Stimulated activated naive CD8-positive, alpha-beta T cell treated with anti-CD3 and anti-CD28 coated beads, Interleukin-15, Interleukin-2, amounts not matched to agents 100 ng/mL and 50 ng/mL, for 24 hours (primary cell): ENCODE measurements around the gene MAST4.

Experiments
- H3K27ac Mint-ChIP-seq: one replicate; pipeline ENCODE4 v1.8.0; 2021; ENCODE audit warnings: mild to moderate bottlenecking, mixed read lengths
- H3K27me3 Mint-ChIP-seq: one replicate; pipeline ENCODE4 v1.8.0; 2021; ENCODE audit warnings: mixed read lengths
- H3K36me3 Mint-ChIP-seq: one replicate; pipeline ENCODE4 v1.8.0; 2021; ENCODE audit warnings: low read depth, mixed read lengths
- H3K4me1 Mint-ChIP-seq: one replicate; pipeline ENCODE4 v1.8.0; 2021; ENCODE audit warnings: low read depth, mixed read lengths
- H3K4me3 Mint-ChIP-seq: one replicate; pipeline ENCODE4 v1.8.0; 2021; ENCODE audit warnings: mild to moderate bottlenecking, mixed read lengths
- H3K9me3 Mint-ChIP-seq: one replicate; pipeline ENCODE4 v1.8.0; 2021; ENCODE audit warnings: mixed read lengths

MAST4 gene

DNA sequence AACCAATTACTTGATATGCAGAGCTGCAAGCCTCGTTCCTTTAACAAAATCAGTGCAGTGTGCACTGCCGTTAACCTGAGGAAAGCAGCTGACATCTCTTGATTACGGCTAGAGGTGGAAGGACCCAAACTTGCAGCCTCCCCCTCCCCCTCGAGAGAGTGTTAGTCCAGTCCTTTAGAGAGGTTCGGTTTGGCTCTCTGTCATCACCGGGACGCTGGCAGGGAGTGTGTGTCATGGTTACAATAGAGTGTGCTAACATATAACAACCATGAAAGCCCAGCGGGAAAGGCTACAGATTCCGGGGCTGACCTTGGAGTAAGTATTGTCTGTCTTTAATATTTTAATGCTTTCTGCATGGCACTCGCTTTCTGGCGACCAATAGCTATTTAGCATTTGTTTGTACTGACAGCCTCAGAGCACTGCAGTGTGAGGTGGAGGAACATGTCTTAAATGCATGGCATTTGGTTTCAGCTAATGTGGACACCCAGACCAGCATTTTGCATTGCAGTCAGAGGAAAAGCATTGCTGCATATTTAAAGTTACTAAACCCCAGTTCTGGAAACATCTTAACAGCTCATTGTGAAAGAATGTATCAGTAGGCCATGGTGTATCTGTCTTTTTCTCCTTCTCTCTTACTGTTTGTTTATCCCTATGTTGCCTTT is 362.9 kb downstream of the MAST4 start:
- Mint-ChIP-seq H3K27me3 (peaks cover 7% of the 10 kb centered on the region), H3K36me3 (no peaks in the 10 kb centered on the region), H3K27ac (no peak overlapping the region), H3K4me1 (no peaks in the 10 kb centered on the region), H3K9me3 (no peaks in the 10 kb centered on the region), H3K4me3 (no peak overlapping the region)

- Mint-ChIP-seq H3K27ac (no peak overlapping the region), H3K27me3 (peaks cover 7% of the 10 kb centered on the region), H3K4me1 (no peaks in the 10 kb centered on the region), H3K36me3 (no peaks in the 10 kb centered on the region), H3K4me3 (no peak overlapping the region), H3K9me3 (no peaks in the 10 kb centered on the region)
These were observed 363.5 kb downstream of the MAST4 start for GRCh38 chr5:66959653-66960052.

GRCh38 chr5:66960369-66961137 is 364.4 kb downstream of the MAST4 start:
- Mint-ChIP-seq H3K36me3 (no peaks in the 10 kb centered on the region), H3K4me1 (no peaks in the 10 kb centered on the region), H3K27me3 (peaks cover 7% of the 10 kb centered on the region), H3K4me3 (no peak overlapping the region), H3K27ac (no peak overlapping the region), H3K9me3 (no peaks in the 10 kb centered on the region)

DNA sequence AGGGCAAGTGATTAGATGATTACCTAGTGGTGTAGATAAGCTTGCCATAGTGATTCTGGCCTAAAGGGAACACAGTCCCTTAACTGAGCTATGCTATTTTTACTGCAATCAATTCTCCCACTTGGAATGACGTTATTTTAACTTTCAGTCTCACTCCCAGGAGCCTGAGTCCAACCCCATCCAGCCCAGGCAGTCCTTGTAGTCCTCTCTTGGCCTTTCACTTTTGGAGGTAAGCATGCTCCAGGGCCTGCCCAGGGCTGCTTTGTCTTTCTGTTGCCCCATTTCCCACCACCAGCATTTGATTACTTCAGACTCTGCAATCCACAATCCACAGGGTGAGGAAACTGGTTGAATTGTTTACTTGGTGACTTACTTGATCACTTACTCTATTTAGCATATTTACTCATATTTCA is 367.4 kb downstream of the MAST4 start:
- peaks cover 7% of the 10 kb centered on the region for H3K27me3 Mint-ChIP-seq
- H3K4me1 Mint-ChIP-seq = no peaks in the 10 kb centered on the region
- H3K4me3 Mint-ChIP-seq = no peak overlapping the region
- H3K36me3 Mint-ChIP-seq = no peaks in the 10 kb centered on the region
- no peaks in the 10 kb centered on the region for H3K9me3 Mint-ChIP-seq
- H3K27ac Mint-ChIP-seq = no peak overlapping the region

DNA sequence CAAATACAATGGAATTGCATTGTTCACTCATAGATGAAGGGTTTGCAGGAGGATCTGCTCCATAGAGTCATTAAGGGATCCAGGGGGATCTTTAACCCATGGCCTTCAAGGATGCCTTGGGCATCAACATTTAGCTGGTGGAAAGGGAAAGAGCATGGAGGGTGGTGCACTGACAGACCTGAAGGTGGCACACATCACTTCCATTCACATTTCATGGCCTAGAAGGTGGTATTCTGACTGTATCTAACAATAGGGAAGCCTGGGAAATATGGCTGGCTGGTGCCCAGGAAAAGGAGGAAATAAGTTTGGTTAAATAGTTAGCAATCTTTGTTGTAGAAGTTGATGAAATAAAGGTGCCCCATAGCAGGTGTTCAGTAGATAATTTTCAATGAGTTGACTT is 370.2 kb downstream of the MAST4 start:
- Mint-ChIP-seq H3K4me3 (no peak overlapping the region), H3K27ac (no peak overlapping the region), H3K4me1 (no peaks in the 10 kb centered on the region)

DNA sequence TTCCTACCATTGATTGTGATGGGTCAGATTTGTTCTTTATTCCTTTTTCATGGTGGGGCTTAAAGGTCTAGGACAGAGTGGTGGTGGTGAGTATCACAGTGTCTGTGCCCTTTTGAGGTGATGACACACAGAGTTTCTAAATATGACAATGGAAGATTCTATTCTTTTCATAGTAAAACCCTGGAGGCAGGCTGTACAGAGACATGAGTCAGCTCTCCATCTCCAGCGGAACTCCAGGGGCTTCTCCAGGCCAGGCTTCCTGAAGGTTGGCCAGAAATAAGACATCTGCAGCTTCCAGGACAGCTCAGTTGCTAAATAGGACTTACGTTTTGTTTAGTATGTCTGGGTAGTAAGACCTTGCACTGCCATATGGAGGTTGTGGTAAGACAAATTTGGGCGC is 370.9 kb downstream of the MAST4 start:
- H3K9me3 Mint-ChIP-seq = no peaks in the 10 kb centered on the region
- no peaks in the 10 kb centered on the region for H3K36me3 Mint-ChIP-seq
- no peak overlapping the region for H3K27ac Mint-ChIP-seq
- no peaks in the 10 kb centered on the region for H3K27me3 Mint-ChIP-seq
- no peaks in the 10 kb centered on the region for H3K4me1 Mint-ChIP-seq
- no peak overlapping the region for H3K4me3 Mint-ChIP-seq

More for the DNA sequence above, 370.2 kb downstream of the MAST4 start:
- Mint-ChIP-seq H3K36me3 (no peaks in the 10 kb centered on the region), H3K27me3 (no peaks in the 10 kb centered on the region), H3K9me3 (no peaks in the 10 kb centered on the region)

- no peak overlapping the region for H3K27ac Mint-ChIP-seq
- no peaks in the 10 kb centered on the region for H3K4me1 Mint-ChIP-seq
- H3K36me3 Mint-ChIP-seq = no peaks in the 10 kb centered on the region
- H3K9me3 Mint-ChIP-seq = no peaks in the 10 kb centered on the region
- no peak overlapping the region for H3K4me3 Mint-ChIP-seq
- H3K27me3 Mint-ChIP-seq = no peaks in the 10 kb centered on the region
These were observed 371.7 kb downstream of the MAST4 start for GRCh38 chr5:66967826-66968262.

GRCh38 chr5:66969484-66969883 is 373.3 kb downstream of the MAST4 start:
- no peaks in the 10 kb centered on the region for H3K27me3 Mint-ChIP-seq
- H3K4me1 Mint-ChIP-seq = no peaks in the 10 kb centered on the region
- no peaks in the 10 kb centered on the region for H3K36me3 Mint-ChIP-seq
- H3K27ac Mint-ChIP-seq = no peak overlapping the region
- H3K9me3 Mint-ChIP-seq = no peaks in the 10 kb centered on the region
- no peak overlapping the region for H3K4me3 Mint-ChIP-seq

- Mint-ChIP-seq H3K4me1 (no peaks in the 10 kb centered on the region), H3K27me3 (no peaks in the 10 kb centered on the region), H3K36me3 (no peaks in the 10 kb centered on the region), H3K9me3 (no peaks in the 10 kb centered on the region), H3K4me3 (no peak overlapping the region), H3K27ac (no peak overlapping the region)
These were observed 373.8 kb downstream of the MAST4 start for GRCh38 chr5:66969963-66970362.

DNA sequence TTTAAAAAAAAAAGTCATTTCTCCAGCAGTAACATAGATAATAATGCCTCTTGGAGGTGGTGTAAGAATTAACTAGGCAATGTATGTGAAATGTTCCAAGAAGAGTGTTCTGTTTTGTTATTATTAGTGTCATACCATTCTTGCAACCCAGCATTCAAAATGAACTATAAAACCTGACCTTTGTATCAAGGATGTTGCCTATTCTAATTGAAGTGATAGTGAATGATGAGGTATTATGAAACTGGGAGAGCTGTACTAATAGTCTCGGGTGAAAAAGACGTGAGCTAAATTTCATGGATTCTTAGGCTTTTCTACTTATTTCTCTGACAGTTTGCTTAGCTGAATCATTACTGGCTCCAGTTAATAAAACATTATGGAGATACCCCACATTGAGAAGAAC is 375.8 kb downstream of the MAST4 start:
- H3K4me1 Mint-ChIP-seq = no peaks in the 10 kb centered on the region
- no peaks in the 10 kb centered on the region for H3K27me3 Mint-ChIP-seq
- H3K4me3 Mint-ChIP-seq = no peak overlapping the region
- no peaks in the 10 kb centered on the region for H3K9me3 Mint-ChIP-seq
- no peak overlapping the region for H3K27ac Mint-ChIP-seq
- no peaks in the 10 kb centered on the region for H3K36me3 Mint-ChIP-seq

- no peaks in the 10 kb centered on the region for H3K9me3 Mint-ChIP-seq
- no peaks in the 10 kb centered on the region for H3K4me1 Mint-ChIP-seq
- peaks cover 10% of the 10 kb centered on the region for H3K27me3 Mint-ChIP-seq
- no peak overlapping the region for H3K27ac Mint-ChIP-seq
- no peak overlapping the region for H3K4me3 Mint-ChIP-seq
- no peaks in the 10 kb centered on the region for H3K36me3 Mint-ChIP-seq
These were observed 378.1 kb downstream of the MAST4 start for GRCh38 chr5:66974256-66974655.

- peaks cover 13% of the 10 kb centered on the region for H3K27me3 Mint-ChIP-seq
- H3K4me3 Mint-ChIP-seq = no peak overlapping the region
- H3K4me1 Mint-ChIP-seq = no peaks in the 10 kb centered on the region
- no peak overlapping the region for H3K27ac Mint-ChIP-seq
- H3K9me3 Mint-ChIP-seq = no peaks in the 10 kb centered on the region
- H3K36me3 Mint-ChIP-seq = no peaks in the 10 kb centered on the region
These were observed 379.9 kb downstream of the MAST4 start for GRCh38 chr5:66976108-66976507.

- H3K4me3 Mint-ChIP-seq = no peak overlapping the region
These were observed 383.5 kb downstream of the MAST4 start for GRCh38 chr5:66979738-66980137.

DNA sequence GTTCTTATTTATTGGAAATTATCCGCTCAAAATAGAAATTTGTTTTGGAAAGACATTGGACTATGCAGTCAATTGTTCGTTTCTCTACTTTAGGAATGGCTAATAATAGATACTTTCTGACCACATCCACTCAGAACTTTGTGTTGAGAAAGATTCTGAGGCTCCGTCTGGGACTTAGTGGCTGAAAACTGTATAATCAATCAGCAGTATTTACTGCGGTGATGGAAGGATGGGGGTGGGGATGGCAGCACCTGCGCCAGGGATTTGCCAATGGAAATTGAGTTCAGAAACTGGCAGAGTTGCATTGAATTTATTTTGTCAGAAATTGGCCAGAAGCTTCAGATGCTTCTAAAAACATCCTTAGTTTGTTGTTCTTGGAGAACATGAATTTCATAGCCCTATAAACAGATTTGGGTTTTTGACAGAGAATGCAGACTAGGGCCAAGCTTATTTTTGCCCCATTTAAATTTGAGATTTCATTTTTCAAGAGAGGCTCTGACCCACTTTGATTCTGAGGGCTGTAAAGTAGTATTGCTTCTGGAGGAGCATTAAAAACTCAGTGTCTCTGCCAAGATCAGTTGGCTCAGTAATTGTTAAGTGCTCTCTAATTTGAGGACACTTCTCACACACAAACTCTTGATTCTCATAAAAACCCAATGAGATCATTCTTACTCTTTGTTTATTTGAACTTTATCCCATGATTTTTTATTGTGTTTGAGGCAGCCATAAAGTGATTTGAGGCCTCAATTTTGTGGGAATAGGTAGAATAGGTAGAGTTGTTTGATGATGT is 385.3 kb downstream of the MAST4 start:
- Mint-ChIP-seq H3K4me3 (no peak overlapping the region), H3K9me3 (no peaks in the 10 kb centered on the region), H3K27me3 (peaks cover 20% of the 10 kb centered on the region), H3K4me1 (no peaks in the 10 kb centered on the region), H3K27ac (no peak overlapping the region), H3K36me3 (no peaks in the 10 kb centered on the region)

More at GRCh38 chr5:66979738-66980137, 383.5 kb downstream of the MAST4 start:
- Mint-ChIP-seq H3K27me3 (peaks cover 20% of the 10 kb centered on the region), H3K27ac (no peak overlapping the region), H3K9me3 (no peaks in the 10 kb centered on the region), H3K36me3 (no peaks in the 10 kb centered on the region), H3K4me1 (no peaks in the 10 kb centered on the region)

- Mint-ChIP-seq H3K4me3 (no peak overlapping the region), H3K4me1 (no peaks in the 10 kb centered on the region), H3K27me3 (peaks cover 20% of the 10 kb centered on the region), H3K36me3 (no peaks in the 10 kb centered on the region), H3K27ac (no peak overlapping the region), H3K9me3 (no peaks in the 10 kb centered on the region)
These were observed 385.8 kb downstream of the MAST4 start for GRCh38 chr5:66982056-66982387.
